Smooth muscle cell (in vitro differentiated cells): ENCODE data around the gene PRSS36. TPM values are rescaled to one million over a fixed set of nuclear protein-coding genes. Genes with fewer than 3 reads are reported as not detected.

Experiments
- DNase-seq: peaks from one replicate; lab custom pipeline; 2025; ENCODE audit not compliant: unreplicated experiment; lab: John Stamatoyannopoulos, UW
- H2AFZ ChIP-seq: fragments of 200-600 bp; sonication (generic); 2 replicates; pipeline ENCODE4 v1.6.0; 2016; ENCODE audit warnings: antibody characterized with exemption, low read depth, mild to moderate bottlenecking
- H3F3A ChIP-seq: fragments of 200-600 bp; sonication (generic); 2 replicates; pipeline ENCODE4 v1.6.0; 2017; ENCODE audit warnings: antibody characterized with exemption, low read depth
- H3K27ac ChIP-seq: fragments of 200-600 bp; sonication (generic); 2 replicates; pipeline ENCODE4 v1.5.1; 2016; ENCODE audit warnings: low read depth, mild to moderate bottlenecking
- H3K27me3 ChIP-seq: fragments of 200-600 bp; sonication (generic); 2 replicates; pipeline ENCODE4 v1.6.1; 2016; ENCODE audit warnings: low read depth, mild to moderate bottlenecking
- H3K36me3 ChIP-seq: fragments of 200-600 bp; sonication (generic); 2 replicates; pipeline ENCODE4 v1.5.1; 2016; ENCODE audit warnings: low read depth
- H3K4me1 ChIP-seq: fragments of 200-600 bp; sonication (generic); 2 replicates; pipeline ENCODE4 v1.5.1; 2016; ENCODE audit warnings: low read depth
- H3K4me2 ChIP-seq: fragments of 200-600 bp; sonication (generic); 2 replicates; pipeline ENCODE4 v1.6.0; 2016; ENCODE audit warnings: mild to moderate bottlenecking
- H3K4me3 ChIP-seq: fragments of 200-600 bp; sonication (generic); 2 replicates; pipeline ENCODE4 v1.5.1; 2016; ENCODE audit warnings: mild to moderate bottlenecking
- H3K79me2 ChIP-seq: fragments of 200-600 bp; sonication (generic); 2 replicates; pipeline ENCODE4 v1.6.0; 2016; ENCODE audit warnings: low read depth, mild to moderate bottlenecking
- H3K9ac ChIP-seq: fragments of 200-600 bp; sonication (generic); 2 replicates; pipeline ENCODE4 v1.6.0; 2016; ENCODE audit warnings: low read depth
- H3K9me3 ChIP-seq: fragments of 200-600 bp; sonication (generic); replicated peaks from 2 replicates; pipeline ENCODE4 v1.5.1; 2016; ENCODE audit warnings: low read depth
- H4K20me1 ChIP-seq: fragments of 200-600 bp; sonication (generic); 2 replicates; pipeline ENCODE4 v1.6.0; 2016; ENCODE audit warnings: low read depth
- WGBS: methylation state at CpG from one replicate; pipeline ENCODE4 v1.1.7; 2016; ENCODE audit warnings: low lambda C conversion rate; 5-methylcytosine and 5-hydroxymethylcytosine counted together
- polyA plus RNA-seq: library from polyadenylated mRNA; unstranded; fragments of >200 nt; fragmentation: Nextera tagmentation; extraction: Ambion mirVana; gene quantifications from 2 replicates; pipeline ENCODE4 v1.2.1, GENCODE V29; 2016
- total RNA-seq: library from RNA; depleted of rRNA; stranded (reverse); fragments of >200 nt; gene quantifications from 2 replicates; pipeline ENCODE4 v1.2.3, GENCODE V29; 2014
- TF ChIP-seq, protein P1 (sequence below): fragments of 200-600 bp; sonication (generic); IDR thresholded peaks from 2 replicates; pipeline ENCODE4 v1.5.1; 2017; ENCODE audit warnings: borderline replicate concordance, mild to moderate bottlenecking, antibody characterized with exemption; ENCODE audit not compliant: insufficient read depth, poor library complexity, severe bottlenecking

Gene PRSS36
- total and polyA plus RNA-seq, 2 experiments from 2014 or later, result 0.31 to 1.6 TPM

DNA sequence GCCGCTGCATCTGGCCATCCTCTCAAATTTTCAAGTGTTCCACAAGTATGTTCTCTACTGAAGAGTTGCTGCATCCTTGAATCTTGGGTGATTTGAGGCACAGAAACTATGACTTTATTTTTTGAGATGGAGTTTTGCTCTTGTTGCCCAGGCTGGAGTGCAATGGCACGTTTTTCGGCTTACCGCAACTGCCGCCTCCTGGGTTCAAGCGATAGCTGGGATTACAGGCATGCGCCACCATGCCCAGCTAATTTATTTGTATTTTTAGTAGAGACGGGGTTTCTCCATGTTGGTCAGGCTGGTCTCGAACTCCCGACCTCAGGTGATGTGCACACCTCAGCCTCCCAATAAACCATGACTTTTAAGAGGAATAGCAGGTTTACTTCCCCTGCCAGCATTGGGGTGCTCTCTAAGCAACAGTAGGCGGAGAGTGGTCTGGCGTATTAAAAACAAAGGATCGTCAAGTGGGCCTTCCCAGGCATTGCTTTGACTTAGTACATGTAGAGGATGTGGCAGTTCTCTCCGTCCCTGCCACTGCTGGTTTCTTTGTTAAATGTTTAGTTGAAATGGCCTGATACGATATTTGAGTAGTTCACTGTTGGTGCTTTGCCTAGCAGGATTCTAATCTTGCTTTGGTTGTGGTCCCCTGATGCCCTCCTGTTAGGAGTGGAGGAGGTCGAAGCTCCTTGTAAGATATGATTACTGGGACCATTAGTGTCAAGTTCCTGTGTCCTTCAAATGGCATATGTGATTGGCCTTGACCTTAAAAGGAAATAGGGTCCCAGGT lies 43.2 kb upstream of the PRSS36 start:
- TF ChIP-seq, protein P1, sequence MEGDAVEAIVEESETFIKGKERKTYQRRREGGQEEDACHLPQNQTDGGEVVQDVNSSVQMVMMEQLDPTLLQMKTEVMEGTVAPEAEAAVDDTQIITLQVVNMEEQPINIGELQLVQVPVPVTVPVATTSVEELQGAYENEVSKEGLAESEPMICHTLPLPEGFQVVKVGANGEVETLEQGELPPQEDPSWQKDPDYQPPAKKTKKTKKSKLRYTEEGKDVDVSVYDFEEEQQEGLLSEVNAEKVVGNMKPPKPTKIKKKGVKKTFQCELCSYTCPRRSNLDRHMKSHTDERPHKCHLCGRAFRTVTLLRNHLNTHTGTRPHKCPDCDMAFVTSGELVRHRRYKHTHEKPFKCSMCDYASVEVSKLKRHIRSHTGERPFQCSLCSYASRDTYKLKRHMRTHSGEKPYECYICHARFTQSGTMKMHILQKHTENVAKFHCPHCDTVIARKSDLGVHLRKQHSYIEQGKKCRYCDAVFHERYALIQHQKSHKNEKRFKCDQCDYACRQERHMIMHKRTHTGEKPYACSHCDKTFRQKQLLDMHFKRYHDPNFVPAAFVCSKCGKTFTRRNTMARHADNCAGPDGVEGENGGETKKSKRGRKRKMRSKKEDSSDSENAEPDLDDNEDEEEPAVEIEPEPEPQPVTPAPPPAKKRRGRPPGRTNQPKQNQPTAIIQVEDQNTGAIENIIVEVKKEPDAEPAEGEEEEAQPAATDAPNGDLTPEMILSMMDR, result no peak
- H3F3A ChIP-seq, result peaks cover 72% of the 10 kb centered on the region
- peaks cover 26% of the 10 kb centered on the region for H3K79me2 ChIP-seq
- no peak for DNase-seq
- 96% methylated on average over 16 of the region's 16 CpGs for WGBS
- H3K4me1 ChIP-seq, result no peaks in the 10 kb centered on the region
- no peak overlapping the region for H3K9ac ChIP-seq
- H3K36me3 ChIP-seq, result peaks cover 52% of the 10 kb centered on the region
- H4K20me1 ChIP-seq, result peaks cover 100% of the 10 kb centered on the region
- no peak overlapping the region for H3K4me3 ChIP-seq
- H3K27ac ChIP-seq, result no peak overlapping the region
- no peaks in the 10 kb centered on the region for H3K9me3 ChIP-seq
- H3K4me2 ChIP-seq, result no peak overlapping the region
- no peaks in the 10 kb centered on the region for H3K27me3 ChIP-seq
- no peak overlapping the region for H2AFZ ChIP-seq

DNA sequence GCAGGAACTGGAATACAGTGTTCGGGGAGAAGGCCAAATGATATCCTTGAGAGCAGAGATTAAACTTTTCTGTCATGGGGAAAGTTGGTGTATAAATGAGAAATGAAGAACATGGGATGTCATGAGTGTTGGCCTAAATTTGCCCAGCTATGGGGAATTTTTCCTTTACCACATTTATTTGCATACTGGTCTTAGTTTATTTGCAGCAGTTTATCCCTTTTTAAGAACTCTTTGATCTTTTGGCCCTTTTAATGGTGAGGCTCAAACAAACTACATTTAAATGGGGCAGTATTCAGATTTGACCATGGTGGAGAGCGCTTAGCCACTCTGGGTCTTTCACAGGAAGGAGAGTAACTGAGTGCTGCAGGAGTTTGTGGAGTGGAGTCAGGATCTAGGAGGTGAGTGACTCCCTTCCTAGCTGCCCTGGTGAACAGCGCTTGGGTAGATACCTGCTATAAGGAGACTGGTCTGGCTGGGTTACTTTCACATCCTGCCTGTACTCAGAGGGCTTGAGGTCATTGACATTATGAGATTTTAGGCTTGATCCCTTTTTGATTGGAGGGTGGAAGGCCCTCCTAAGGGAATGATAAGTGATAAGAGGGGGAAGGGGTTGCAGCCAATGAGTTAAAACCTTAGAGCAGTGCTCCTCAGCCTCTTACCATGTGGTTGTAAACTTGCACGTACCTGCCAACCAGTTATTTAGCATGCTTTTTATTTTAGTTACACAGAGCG lies 42.0 kb upstream of the PRSS36 start:
- Histone ChIP-seq H3K79me2 (peaks cover 38% of the 10 kb centered on the region), H2AFZ (no peak overlapping the region), H3K9ac (no peak overlapping the region), H3K36me3 (peaks cover 64% of the 10 kb centered on the region), H3K9me3 (no peaks in the 10 kb centered on the region), H3K27me3 (no peaks in the 10 kb centered on the region), H4K20me1 (peaks cover 100% of the 10 kb centered on the region), H3K4me1 (no peaks in the 10 kb centered on the region), H3F3A (peaks cover 82% of the 10 kb centered on the region), H3K4me2 (no peak overlapping the region), H3K27ac (no peak overlapping the region), H3K4me3 (no peak overlapping the region)
- DNase-seq, result no peak
- 93% methylated on average over 5 of the region's 5 CpGs for WGBS
- TF ChIP-seq, protein P1, result no peak

DNA sequence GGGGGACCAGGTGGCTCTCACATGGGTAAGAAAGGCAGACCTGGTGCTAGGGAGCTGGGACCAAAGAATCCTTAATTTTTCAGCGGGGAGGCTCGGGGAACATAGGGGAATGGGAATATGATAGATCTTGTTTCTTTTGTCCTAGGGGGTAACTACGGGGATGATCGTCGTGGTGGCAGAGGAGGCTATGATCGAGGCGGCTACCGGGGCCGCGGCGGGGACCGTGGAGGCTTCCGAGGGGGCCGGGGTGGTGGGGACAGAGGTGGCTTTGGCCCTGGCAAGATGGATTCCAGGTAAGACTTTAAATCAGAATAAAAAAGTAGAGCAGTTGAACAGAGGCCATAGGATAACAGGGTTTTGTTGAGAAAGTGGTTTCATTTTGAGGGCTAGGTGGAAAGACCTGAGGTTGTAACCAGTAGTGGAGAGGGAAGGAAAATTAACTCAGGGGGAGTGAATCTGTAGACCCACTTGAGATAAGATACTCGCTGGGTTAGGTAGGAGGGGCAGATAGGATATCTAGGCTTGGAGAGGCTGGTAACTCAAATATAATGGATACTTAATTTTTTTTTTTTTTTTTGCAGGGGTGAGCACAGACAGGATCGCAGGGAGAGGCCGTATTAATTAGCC lies 41.1 kb upstream of the PRSS36 start:
- DNase-seq, result no peak
- TF ChIP-seq, protein P1, result no peak
- Histone ChIP-seq H4K20me1 (peaks cover 100% of the 10 kb centered on the region), H3F3A (peaks cover 85% of the 10 kb centered on the region), H3K9ac (no peak overlapping the region), H3K9me3 (no peaks in the 10 kb centered on the region), H3K36me3 (peaks cover 73% of the 10 kb centered on the region), H3K4me1 (no peaks in the 10 kb centered on the region), H3K27ac (no peak overlapping the region), H2AFZ (no peak overlapping the region), H3K79me2 (peaks cover 48% of the 10 kb centered on the region), H3K27me3 (no peaks in the 10 kb centered on the region), H3K4me3 (no peak overlapping the region), H3K4me2 (no peak overlapping the region)
- 97% methylated on average over 17 of the region's 17 CpGs for WGBS
